SJCRH30 (cell line): ENCODE measurements around the gene SDC1. TPM values are rescaled to one million over a fixed set of nuclear protein-coding genes. Genes with fewer than 3 reads are reported as not detected.

Experiments used
- DNase-seq, 2 experiments: peaks; one replicate each; pipeline ENCODE4 v3.0.0-alpha.2; 2015 to 2020
- H3K27ac ChIP-seq: fragments of 250-450 bp; sonication (Bioruptor Pico); 2 replicates; pipeline ENCODE4 v1.5.1; 2020; ENCODE audit warnings: mild to moderate bottlenecking, moderate library complexity
- H3K27me3 ChIP-seq: fragments of 250-450 bp; sonication (Bioruptor Pico); 2 replicates; pipeline ENCODE4 v1.5.1; 2020; ENCODE audit warnings: mild to moderate bottlenecking, moderate library complexity
- H3K36me3 ChIP-seq: fragments of 250-450 bp; sonication (Bioruptor Pico); 2 replicates; pipeline ENCODE4 v1.5.1; 2020; ENCODE audit warnings: mild to moderate bottlenecking, moderate library complexity
- H3K4me1 ChIP-seq: fragments of 250-450 bp; sonication (Bioruptor Pico); 2 replicates; pipeline ENCODE4 v1.5.1; 2020; ENCODE audit warnings: mild to moderate bottlenecking, moderate library complexity
- H3K4me3 ChIP-seq: fragments of 250-450 bp; sonication (Bioruptor Pico); 2 replicates; pipeline ENCODE4 v1.5.1; 2020; ENCODE audit warnings: mild to moderate bottlenecking, moderate library complexity
- H3K9me3 ChIP-seq: fragments of 250-450 bp; sonication (Bioruptor Pico); replicated peaks from 2 replicates; pipeline ENCODE4 v1.5.1; 2020; ENCODE audit warnings: mild to moderate bottlenecking, moderate library complexity
- total RNA-seq: library from RNA; depleted of rRNA; stranded (reverse); fragments of >200 nt; shearing (Covaris generic); gene quantifications from 2 replicates; pipeline ENCODE4 v1.2.3, GENCODE V29; 2014; rRNA removed

The SDC1 gene
- total RNA-seq, 1 experiment from 2014 or later: 62.6 TPM

DNA sequence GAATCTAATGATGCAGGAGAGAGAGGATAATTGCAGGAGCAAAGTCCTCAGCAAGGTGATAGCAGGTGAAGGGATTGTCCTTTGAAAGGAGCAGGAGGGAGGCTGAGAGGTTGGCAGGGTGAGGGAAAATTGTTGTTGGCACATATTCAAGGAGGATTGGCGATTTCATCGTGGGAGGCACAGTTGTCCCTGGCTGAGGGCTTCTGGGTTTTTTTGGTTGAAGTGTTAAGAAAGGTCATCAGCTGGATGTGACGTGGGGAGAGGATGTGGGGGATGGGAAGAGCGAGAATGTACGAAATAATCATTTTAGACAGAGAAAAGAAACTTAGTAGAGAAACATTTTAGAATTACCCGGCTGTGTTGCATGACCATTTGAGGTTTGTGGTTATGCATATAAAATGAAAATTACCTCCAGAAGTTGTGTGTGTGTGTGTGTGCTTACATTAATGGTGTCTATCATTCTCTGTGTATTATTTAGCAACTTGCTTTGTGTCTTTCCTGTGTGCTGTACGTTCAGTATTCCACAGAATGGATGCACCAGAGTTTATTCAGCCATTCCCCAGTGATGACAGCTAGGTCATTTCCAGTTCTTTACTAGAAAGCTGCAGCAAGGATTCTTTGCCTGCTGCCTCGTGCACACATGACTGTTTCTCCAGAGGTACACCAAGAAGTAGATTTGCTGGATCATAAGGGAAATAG, 67.6 kb downstream of the SDC1 start:
- Histone ChIP-seq H3K27ac (no peak overlapping the region), H3K4me3 (no peak overlapping the region), H3K27me3 (peaks cover 2% of the 10 kb centered on the region; the same call in 1 of the 2 replicates), H3K9me3 (no peaks in the 10 kb centered on the region), H3K4me1 (peaks cover 4% of the 10 kb centered on the region), H3K36me3 (no peaks in the 10 kb centered on the region)
- no peak for DNase-seq

DNA sequence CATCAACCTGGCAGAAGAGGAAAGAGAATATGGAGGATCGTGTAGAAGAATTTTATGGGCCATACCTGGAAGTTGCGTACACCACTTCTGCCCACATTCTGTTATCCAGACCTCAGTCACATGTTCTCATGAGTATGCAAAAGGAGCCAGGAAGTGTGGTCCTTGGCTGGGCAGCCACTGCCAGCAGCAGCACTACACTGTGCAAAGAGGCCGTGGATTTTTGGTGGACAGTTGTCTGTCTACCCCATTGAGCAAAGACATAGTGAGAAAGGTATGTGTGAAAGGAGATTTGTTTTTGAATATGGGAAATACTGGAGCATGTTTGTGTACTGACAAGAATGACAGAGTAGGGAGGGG, 68.1 kb downstream of the SDC1 start:
- Histone ChIP-seq H3K4me3 (no peak overlapping the region), H3K27me3 (peaks cover 3% of the 10 kb centered on the region; the same call in 1 of the 2 replicates), H3K9me3 (no peaks in the 10 kb centered on the region), H3K4me1 (peaks cover 4% of the 10 kb centered on the region), H3K27ac (no peak overlapping the region), H3K36me3 (no peaks in the 10 kb centered on the region)
- no peak for DNase-seq

DNA sequence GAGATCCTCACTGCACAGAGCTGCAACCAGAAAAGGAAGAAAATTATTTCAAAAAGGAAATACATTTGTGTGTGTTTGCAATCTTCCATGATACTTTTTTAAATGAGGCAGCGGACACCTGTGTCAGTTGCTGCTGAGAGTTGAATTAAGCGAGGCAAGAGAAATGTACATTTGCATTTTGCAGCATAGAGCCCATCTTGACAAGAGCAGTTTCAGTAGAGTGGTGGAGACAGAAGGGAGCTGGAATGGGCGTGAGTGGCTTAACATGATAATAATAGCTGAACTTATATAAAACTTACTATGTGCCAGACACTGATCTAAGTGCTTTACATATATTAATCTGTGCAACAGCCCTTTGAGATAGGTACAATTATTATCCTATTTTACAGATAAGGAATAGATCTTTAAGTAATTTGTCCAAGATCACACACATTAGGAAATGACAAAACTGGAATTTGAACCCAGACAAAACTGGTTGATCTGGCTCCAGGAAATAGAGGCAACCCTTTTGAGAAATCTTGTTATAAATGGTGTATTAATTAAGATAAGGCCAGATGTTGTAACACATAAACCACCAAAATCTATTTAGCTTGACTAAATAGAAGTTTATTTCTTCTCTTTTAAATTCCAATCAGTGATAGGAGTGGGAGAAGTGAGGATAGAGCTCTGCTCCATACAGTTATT, 68.7 kb downstream of the SDC1 start:
- Histone ChIP-seq H3K27ac (no peak overlapping the region), H3K9me3 (no peaks in the 10 kb centered on the region), H3K4me1 (peaks cover 4% of the 10 kb centered on the region), H3K27me3 (peaks cover 3% of the 10 kb centered on the region; the same call in 1 of the 2 replicates), H3K4me3 (no peak overlapping the region), H3K36me3 (no peaks in the 10 kb centered on the region)
- no peak for DNase-seq

DNA sequence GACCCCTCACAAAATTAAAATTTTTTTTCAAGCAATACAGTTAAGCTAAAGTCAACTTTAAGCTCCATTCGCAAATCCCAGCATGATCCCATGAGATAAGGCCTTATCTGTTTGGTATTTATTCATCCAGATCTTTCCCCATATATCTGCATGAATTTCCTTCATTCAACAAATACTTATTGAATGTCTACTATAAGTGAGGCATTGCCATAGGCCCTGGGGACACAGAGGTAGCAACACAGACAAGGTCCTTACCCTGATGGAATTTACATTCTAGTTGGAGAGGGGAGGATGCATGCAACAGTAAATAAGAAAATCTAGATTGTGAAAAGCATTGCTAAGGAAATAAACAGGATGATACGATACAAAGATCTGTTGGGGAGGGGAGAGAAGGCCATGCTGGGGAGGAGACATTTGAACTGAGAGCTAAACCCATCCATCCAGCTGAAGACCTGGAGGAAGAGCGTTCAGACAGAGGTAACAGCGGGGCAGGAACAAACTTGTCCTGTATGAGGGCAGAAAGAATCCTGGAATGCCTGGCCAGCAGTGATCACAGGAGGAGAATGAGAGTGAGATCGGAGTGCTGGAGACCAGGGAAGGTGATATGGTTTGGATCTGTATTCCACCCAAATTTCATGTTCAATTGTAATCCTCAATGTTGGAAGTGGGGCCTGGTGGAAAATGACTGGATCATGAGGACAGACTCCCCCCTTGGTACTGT, 71.6 kb downstream of the SDC1 start:
- Histone ChIP-seq H3K27ac (no peak overlapping the region), H3K4me3 (no peak overlapping the region), H3K27me3 (peaks cover 3% of the 10 kb centered on the region; the same call in 1 of the 2 replicates), H3K4me1 (peaks cover 12% of the 10 kb centered on the region), H3K9me3 (no peaks in the 10 kb centered on the region), H3K36me3 (no peaks in the 10 kb centered on the region)
- no peak for DNase-seq

DNA sequence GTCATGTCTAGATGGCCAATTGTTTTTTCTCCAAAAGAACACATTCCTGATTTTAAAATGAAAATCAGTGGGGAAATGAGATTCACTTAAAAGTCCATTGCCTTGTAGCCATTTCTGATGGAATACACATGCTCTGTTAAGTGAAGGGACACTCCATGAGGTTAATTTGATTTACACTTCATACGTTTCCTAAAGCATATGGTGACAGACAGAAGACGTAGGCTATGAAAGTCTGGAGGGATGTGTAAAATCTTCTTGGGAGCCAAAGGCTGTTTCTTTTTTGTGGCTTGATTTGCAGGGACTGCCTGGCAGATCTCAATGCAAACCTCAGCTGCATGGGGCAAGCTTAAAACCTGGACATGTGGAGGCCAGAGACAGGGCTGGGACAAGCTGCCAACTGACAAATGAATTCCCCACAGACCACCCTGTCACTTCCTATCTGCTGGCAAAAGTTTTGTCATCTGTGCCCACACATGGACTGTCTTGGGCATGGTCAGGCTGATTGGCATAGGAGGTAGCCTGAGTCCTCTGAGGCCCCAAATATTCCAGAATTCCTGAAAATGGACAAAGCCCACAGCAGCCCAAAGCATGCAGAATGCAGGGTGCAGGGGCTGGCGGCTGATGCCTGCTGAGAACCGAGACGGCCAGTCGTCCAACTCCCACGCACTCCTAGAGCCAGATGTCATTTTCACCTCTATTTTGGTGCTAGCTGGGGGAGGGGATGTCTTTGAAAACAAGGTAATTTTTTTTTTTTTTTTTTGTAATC, 73.9 kb downstream of the SDC1 start:
- no peaks in the 10 kb centered on the region for H3K9me3 ChIP-seq
- no peaks in the 10 kb centered on the region for H3K36me3 ChIP-seq
- peaks cover 3% of the 10 kb centered on the region; the same call in 1 of the 2 replicates for H3K27me3 ChIP-seq
- H3K4me1 ChIP-seq: peaks cover 8% of the 10 kb centered on the region
- no peak for DNase-seq
- H3K27ac ChIP-seq: no peak overlapping the region
- no peak overlapping the region for H3K4me3 ChIP-seq

Other genes with a start within 250 kb of the SDC1 start
- 16.7 and 18.6 TPM in 2 replicates for gene WDR35, start 235.0 kb downstream of the SDC1 start, total RNA-seq
- gene MATN3, start 212.5 kb downstream of the SDC1 start, total RNA-seq: 0.15 and 0.40 TPM in 2 replicates
- gene LAPTM4A, start 173.5 kb downstream of the SDC1 start, total RNA-seq: 121 and 133 TPM in 2 replicates
- gene PUM2, start 125.7 kb upstream of the SDC1 start, total RNA-seq: 54.6 and 69.0 TPM in 2 replicates
- 138 and 146 TPM in 2 replicates for gene RHOB, start 221.9 kb upstream of the SDC1 start, total RNA-seq